HG02884 (cell line): ENCODE data around the gene MYADM.

Experiments
- ATAC-seq: cut with Tn5 transposase; IDR thresholded peaks from one replicate; pipeline ENCODE4 v1.9.1; 2021; ENCODE audit warnings: mild to moderate bottlenecking, moderate library complexity; ENCODE audit not compliant: unreplicated experiment

MYADM gene

GRCh38 chr19:53883231-53883661, 15.6 kb downstream of the MYADM start:
- no peak for ATAC-seq

GRCh38 chr19:53883741-53884140, 16.1 kb downstream of the MYADM start:
- no peak for ATAC-seq

DNA sequence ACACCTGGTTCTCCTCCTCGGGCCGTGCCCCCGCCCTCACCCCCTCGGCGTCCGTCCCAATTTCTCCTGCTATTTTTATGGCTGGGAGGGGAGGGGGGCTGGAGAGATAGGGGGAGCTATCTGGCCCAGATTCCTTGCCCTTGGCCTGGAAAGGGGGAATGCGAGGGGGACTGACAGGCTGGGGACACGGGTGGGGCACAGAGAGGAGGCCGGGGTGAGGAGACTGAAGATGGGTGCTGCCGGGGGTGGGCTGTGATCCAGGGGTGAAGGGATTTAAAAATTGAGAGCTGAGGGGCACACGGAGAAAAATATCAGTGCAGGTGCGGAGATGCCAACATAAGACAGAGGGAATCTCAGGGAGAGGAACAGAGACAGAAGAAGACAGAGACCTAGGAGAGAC, 16.6 kb downstream of the MYADM start:
- ATAC-seq: no peak

DNA sequence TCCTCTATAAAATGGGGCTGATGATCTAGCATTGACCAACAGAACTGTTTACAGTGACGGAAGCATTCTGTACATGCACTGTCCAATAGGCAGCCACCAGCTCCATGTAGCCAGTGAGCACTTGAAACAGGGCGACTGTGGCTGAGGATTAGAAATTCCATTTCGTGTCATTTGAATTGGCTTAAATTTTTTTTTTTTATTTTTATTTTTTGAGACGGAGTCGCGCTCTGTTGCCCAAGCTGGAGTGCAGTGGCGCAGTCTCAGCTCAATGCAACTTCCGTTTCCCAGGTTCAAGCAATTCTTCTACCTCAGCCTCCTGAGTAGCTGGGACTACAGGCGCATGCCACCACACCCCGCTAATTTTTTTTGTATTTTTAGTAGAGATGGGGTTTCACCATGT, 17.4 kb downstream of the MYADM start:
- no peak for ATAC-seq

GRCh38 chr19:53892301-53892980, 24.8 kb downstream of the MYADM start:
- no peak for ATAC-seq

GRCh38 chr19:53892981-53893325, 25.3 kb downstream of the MYADM start:
- no peak for ATAC-seq

DNA sequence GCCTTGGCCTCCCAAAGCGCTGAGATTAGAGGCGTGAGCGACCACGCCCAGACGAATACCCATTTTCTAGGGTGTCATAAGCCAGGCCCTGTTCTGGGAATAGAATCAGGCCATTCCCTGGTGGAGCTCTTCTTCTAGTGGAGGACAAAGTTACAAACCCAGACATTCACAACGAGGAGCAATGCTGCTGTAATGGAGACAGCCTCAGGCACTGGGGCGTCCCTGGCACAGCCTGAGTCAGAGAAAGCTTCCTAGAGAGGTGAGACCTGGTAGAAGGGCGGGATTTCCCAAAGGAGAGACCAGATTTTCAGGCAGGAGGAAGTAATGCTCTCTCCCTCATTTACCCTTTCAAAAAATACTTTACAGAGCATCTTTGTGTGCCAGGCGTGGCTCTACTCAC, 27.0 kb downstream of the MYADM start:
- ATAC-seq: no peak

- no peak for ATAC-seq
Observed at GRCh38 chr19:53896682-53897081, 29.0 kb downstream of the MYADM start.

DNA sequence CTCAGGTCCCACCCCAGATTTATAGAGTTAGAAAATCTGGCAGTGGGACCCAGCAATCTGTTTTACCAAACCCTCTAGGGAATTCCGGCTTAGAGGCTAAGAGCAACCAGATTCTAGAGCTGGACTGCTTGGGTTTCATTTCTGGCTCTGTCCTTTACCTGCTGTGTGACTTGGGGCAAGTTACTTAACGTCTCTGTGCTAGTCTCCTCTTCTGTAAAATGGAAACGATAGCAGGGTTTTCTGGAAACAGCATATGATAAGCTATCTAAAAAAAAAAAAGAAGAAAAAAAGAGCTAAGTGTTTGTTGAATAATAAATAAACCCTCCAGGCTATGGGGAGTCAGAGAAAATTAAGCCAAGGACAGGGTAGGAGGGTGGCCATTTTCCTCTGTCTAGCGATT, 29.8 kb downstream of the MYADM start:
- no peak for ATAC-seq

- ATAC-seq: no peak
Observed at GRCh38 chr19:53898166-53898565, 30.5 kb downstream of the MYADM start.

GRCh38 chr19:53898636-53899341, 31.1 kb downstream of the MYADM start:
- ATAC-seq: no peak

- no peak for ATAC-seq
Observed at GRCh38 chr19:53900191-53900860, 32.6 kb downstream of the MYADM start.

DNA sequence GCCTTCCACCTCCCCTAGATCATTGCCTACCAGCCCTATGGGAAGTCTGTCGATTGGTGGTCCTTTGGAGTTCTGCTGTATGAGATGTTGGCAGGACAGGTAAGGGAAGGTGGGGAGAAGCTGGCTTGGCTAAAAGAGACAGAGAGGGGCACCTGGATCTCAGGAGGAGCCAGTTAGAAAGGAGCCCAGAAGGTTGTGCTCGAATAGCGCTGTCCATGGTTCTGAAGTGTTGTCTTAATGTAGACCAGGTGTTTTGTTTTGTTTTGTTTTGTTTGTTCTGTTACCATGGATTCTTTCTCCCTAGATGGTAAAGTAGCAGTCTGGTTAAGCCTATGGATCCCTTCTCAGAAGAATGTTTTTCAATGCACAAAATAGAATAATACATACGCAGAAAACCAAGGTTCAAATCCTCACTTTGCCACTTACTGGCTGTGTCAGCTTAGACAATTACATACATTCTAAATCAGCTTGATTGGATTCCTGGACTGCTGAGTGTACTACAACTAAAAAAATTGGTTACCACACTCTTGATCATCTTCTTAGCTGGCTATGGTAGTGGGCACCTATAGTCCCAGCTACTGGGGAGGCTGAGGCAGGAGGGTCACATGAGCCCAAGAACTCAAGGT, 35.5 kb downstream of the MYADM start:
- no peak for ATAC-seq

DNA sequence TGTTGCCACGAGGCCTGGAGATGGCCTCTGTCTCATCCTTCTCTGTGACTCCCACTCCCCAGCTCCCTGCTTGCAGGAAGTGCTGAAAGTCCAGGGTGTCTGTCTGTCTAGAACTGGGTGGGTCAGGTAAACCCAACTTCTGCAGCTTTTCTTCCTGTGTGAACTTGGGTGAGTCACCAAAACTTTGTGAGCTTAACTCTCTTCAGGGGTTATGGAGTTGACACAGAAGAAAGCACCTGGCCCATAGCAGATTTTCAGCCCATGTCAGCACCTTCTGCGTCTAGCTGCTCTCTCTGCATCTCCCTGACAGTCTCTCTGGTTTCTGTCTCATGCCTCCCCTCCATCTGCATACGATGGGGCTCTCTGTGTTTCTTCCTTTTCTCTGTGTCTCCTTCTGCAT, 37.2 kb downstream of the MYADM start:
- no peak for ATAC-seq

DNA sequence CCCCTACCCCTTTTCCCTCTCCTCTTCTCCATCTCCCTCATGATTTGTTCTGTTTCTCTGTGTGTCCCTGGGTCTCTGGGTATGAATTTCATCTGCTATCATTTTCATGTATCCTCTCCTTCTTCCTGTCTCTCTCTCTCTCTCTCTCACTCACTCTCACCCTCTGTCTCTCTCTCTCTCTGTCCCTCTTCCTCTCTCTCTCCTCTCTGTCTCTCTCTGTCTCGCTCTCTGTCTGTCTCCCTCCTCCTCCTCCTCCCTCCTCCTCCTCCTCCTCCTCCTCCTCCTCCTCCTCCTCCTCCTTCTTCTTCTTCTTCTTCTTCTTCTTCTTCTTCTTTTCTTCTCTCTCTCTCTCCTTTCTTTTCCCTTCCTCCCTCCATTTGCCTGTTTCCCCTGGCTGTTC, 38.1 kb downstream of the MYADM start:
- ATAC-seq: no peak

DNA sequence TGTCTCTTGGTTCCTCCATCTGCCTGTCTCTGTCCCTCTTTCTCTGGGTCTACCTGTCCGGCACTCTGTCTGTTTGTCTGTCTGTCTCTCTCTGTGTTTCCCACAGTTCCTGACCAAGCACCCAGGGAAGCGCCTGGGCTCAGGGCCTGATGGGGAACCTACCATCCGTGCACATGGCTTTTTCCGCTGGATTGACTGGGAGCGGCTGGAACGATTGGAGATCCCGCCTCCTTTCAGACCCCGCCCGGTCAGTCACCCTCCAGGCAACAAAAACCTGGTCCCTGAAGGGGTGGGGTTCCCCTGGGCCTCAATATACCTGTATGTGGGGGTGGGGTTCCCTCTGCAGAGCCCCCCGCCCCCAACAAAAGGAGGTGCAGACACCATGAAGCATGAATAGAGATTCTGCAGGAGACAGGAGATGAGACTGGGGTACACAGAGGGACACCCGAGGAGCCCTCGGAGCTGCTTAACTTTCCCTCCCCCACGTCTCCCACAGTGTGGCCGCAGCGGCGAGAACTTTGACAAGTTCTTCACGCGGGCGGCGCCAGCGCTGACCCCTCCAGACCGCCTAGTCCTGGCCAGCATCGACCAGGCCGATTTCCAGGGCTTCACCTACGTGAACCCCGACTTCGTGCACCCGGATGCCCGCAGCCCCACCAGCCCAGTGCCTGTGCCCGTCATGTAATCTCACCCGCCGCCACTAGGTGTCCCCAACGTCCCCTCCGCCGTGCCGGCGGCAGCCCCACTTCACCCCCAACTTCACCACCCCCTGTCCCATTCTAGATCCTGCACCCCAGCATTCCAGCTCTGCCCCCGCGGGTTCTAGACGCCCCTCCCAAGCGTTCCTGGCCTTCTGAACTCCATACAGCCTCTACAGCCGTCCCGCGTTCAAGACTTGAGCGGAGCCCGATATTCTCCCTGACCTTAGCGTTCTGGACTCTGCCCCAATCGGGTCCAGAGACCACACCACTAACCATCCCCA, 38.8 kb downstream of the MYADM start:
- ATAC-seq: no peak

DNA sequence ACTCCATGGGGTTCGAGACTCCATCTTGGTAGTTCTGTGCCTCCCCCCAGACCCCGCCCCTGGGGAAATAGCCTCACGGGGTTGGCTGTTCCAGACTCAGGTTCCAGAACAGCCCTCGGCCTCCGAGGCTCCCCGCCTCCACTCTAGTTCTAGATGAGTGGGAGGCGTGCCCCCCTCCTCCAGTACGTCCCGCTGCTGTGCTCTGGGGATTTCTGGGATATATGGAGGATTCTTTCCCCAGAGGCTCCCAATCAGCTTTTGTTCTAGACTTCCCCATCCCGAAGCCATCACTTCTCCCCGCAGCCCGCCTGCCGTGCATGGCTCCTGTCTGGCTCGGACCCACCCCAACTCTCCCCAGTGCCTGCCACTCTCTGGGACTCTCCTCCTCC, 39.5 kb downstream of the MYADM start:
- ATAC-seq: no peak

DNA sequence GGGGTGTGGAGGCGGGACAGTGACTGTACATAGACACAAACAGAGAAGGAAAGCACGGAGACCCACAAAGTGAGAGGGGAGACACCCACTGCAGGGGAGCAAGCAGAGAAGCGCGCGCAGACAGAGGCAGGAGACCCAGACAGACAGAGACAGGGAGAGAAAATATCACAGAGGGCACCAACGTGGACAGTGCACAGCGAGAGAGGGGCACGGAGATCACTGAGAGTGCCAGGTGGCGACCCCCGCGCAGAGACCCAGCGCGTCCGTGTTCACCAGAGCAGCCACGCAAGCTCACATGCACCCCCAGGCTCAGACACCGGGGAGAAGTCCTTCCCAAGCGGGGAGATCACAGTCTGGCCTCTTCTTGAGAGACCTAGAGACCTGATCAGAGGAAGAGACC, 40.0 kb downstream of the MYADM start:
- no peak for ATAC-seq

DNA sequence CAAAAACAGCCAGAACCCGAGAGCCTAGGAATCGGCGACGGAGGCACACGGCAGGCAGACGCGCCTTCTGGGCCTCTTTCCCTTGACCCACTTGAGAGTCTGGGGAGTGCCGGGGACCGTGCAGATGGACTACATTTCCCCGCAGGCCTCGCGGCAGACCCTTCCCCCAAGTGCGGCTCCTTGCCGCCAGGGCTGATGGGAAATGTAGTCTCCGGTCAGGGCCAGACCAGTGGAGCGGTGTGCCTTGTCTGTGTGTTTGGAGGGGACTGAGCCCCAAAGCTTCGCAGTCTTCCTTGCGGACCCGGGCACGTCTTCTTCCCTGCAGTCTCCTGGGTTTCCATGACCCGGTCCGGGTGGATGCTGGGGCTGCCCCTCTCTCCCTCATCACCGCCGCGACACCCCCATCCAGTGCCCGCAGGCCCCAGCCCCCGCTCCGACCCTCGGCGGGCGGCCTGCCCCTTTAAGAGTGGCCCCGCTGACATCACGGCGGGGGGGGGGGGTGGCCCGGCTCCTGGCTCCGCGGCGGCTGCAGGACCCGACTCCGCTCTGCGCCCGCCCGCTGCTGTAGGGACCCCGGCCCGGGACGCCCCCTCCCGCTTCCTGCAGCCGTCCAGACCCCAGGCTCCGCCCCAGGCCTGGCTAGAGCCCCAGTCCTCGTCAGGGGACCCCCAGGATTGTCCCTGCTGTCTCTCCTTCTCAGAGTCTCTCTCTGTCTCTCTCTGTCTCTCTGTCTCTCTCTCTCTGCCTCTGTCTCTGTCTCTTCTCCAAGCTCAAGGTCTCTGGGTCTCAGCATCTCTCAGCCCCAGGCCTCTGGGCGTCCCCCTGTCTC, 40.6 kb downstream of the MYADM start:
- no peak for ATAC-seq

GRCh38 chr19:53908935-53909415, 41.3 kb downstream of the MYADM start, which contains the start of gene CACNG7:
TSS of gene CACNG7 (plus strand) at chr19:53909278. CDS start at chr19:53912832, 3,554 bp downstream.
- no peak for ATAC-seq
